Measurements from ENCODE around the gene PDGFB. TPM values are rescaled to one million over a fixed set of nuclear protein-coding genes. Genes with fewer than 3 reads are reported as not detected.
"Not testable (repeated sequence)": the region's sequence is repeated elsewhere in the genome, so short reads cannot be mapped to it uniquely, and the experiment has no call there.

PDGFB gene
- total RNA-seq, 2 experiments from 2014 or later: 11.7 to 13.3 TPM

- Mint-ChIP-seq H3K4me1 (ENCODE audit: low read depth) (no peaks in the 10 kb centered on the region), H3K27me3 (no peaks in the 10 kb centered on the region), H3K27ac (no peak overlapping the region), H3K4me3 (no peak overlapping the region), H3K9me3 (no peaks in the 10 kb centered on the region), H3K36me3 (peaks cover 13% of the 10 kb centered on the region)
- DNase-seq: no peak
- ChIA-PET POLR2A (no interaction called here), CTCF (interaction anchor here (0.9 to 1.4 kb wide), 2 partner anchors 12 to 57 kb away, joined by 4 read pairs; no protein-coding TSS in a partner anchor)
- intact Hi-C loops (cut with micrococcal nuclease): no loop called here
Measured at GRCh38 chr22:39227542-39228272, 17.1 kb downstream of the PDGFB start.

GRCh38 chr22:39226353-39226752 is 18.4 kb downstream of the PDGFB start:
- CTCF ChIA-PET: interaction anchor here (1.0 to 1.1 kb wide), 2 partner anchors 55 to 85 kb away, joined by 3 to 5 read pairs; no protein-coding TSS in a partner anchor
- no peak overlapping the region for H3K4me3 Mint-ChIP-seq
- H3K36me3 Mint-ChIP-seq: peaks cover 19% of the 10 kb centered on the region

GRCh38 chr22:39225591-39225990 is 19.2 kb downstream of the PDGFB start:
- intact Hi-C loops (cut with micrococcal nuclease): no loop called here
- H3K9me3 Mint-ChIP-seq: no peaks in the 10 kb centered on the region
- ChIA-PET POLR2A (no interaction called here), CTCF (interaction anchor here (1.0 kb wide), 1 partner anchor 81 kb away, joined by 5 read pairs; no protein-coding TSS in a partner anchor)
- peaks cover 18% of the 10 kb centered on the region for H3K36me3 Mint-ChIP-seq
- DNase-seq: no peak
- H3K27ac Mint-ChIP-seq: no peak overlapping the region
- H3K4me1 Mint-ChIP-seq (ENCODE audit: low read depth): peaks cover 8% of the 10 kb centered on the region
- H3K27me3 Mint-ChIP-seq: no peaks in the 10 kb centered on the region
- H3K4me3 Mint-ChIP-seq: no peak overlapping the region

More at GRCh38 chr22:39226353-39226752, 18.4 kb downstream of the PDGFB start:
- H3K9me3 Mint-ChIP-seq: no peaks in the 10 kb centered on the region
- no peak for DNase-seq
- peaks cover 4% of the 10 kb centered on the region for H3K4me1 Mint-ChIP-seq (ENCODE audit: low read depth)
- H3K27ac Mint-ChIP-seq: no peak overlapping the region
- no peaks in the 10 kb centered on the region for H3K27me3 Mint-ChIP-seq
- POLR2A ChIA-PET: no interaction called here
- intact Hi-C loops (cut with micrococcal nuclease): no loop called here

- Mint-ChIP-seq H3K9me3 (no peaks in the 10 kb centered on the region), H3K4me3 (no peak overlapping the region), H3K4me1 (ENCODE audit: low read depth) (peaks cover 8% of the 10 kb centered on the region), H3K27ac (no peak overlapping the region), H3K36me3 (peaks cover 15% of the 10 kb centered on the region), H3K27me3 (no peaks in the 10 kb centered on the region)
- CTCF ChIA-PET: interaction anchor here (1.0 kb wide), 1 partner anchor 82 kb away, joined by 5 read pairs; no protein-coding TSS in a partner anchor
- POLR2A ChIA-PET: no interaction called here
- no peak for DNase-seq
- intact Hi-C loops (cut with micrococcal nuclease): no loop called here
Measured at GRCh38 chr22:39224550-39224949, 20.2 kb downstream of the PDGFB start.

- no peaks in the 10 kb centered on the region for H3K9me3 Mint-ChIP-seq
- intact Hi-C loops (cut with micrococcal nuclease): no loop called here
- no peak overlapping the region for H3K27ac Mint-ChIP-seq
- no peaks in the 10 kb centered on the region for H3K27me3 Mint-ChIP-seq
- H3K4me3 Mint-ChIP-seq: no peak overlapping the region
- no peak for DNase-seq
- CTCF ChIA-PET: no interaction called here
- H3K36me3 Mint-ChIP-seq: peaks cover 14% of the 10 kb centered on the region
- H3K4me1 Mint-ChIP-seq (ENCODE audit: low read depth): peaks cover 8% of the 10 kb centered on the region
- POLR2A ChIA-PET: no interaction called here
Measured at GRCh38 chr22:39223091-39223710, 21.6 kb downstream of the PDGFB start.

- H3K4me3 Mint-ChIP-seq: no peak overlapping the region
- H3K27me3 Mint-ChIP-seq: no peaks in the 10 kb centered on the region
- ChIA-PET CTCF (interaction anchor here (1.2 to 1.7 kb wide), 3 partner anchors 51 to 89 kb away, joined by 3 to 7 read pairs (median 4); no protein-coding TSS in a partner anchor), POLR2A (no interaction called here)
- no peak for DNase-seq
- H3K36me3 Mint-ChIP-seq: peaks cover 14% of the 10 kb centered on the region
- H3K4me1 Mint-ChIP-seq (ENCODE audit: low read depth): peaks cover 8% of the 10 kb centered on the region
- H3K9me3 Mint-ChIP-seq: no peaks in the 10 kb centered on the region
- H3K27ac Mint-ChIP-seq: no peak overlapping the region
- intact Hi-C loops (cut with micrococcal nuclease): no loop called here
Measured at GRCh38 chr22:39221999-39222686, 22.6 kb downstream of the PDGFB start.

GRCh38 chr22:39220890-39221850 is 23.6 kb downstream of the PDGFB start:
- H3K4me3 Mint-ChIP-seq: no peak overlapping the region
- CTCF ChIA-PET: interaction anchor here (1.2 to 1.7 kb wide), 3 partner anchors 50 to 90 kb away, joined by 3 to 7 read pairs (median 4); no protein-coding TSS in a partner anchor
- H3K9me3 Mint-ChIP-seq: no peaks in the 10 kb centered on the region
- POLR2A ChIA-PET: no interaction called here
- no peak for DNase-seq
- peaks cover 14% of the 10 kb centered on the region for H3K36me3 Mint-ChIP-seq
- intact Hi-C loops (cut with micrococcal nuclease): no loop called here
- H3K27me3 Mint-ChIP-seq: no peaks in the 10 kb centered on the region
- H3K4me1 Mint-ChIP-seq (ENCODE audit: low read depth): peaks cover 8% of the 10 kb centered on the region
- H3K27ac Mint-ChIP-seq: no peak overlapping the region

GRCh38 chr22:39220450-39220849 is 24.3 kb downstream of the PDGFB start:
- intact Hi-C loops (cut with micrococcal nuclease): no loop called here
- Mint-ChIP-seq H3K9me3 (no peaks in the 10 kb centered on the region), H3K4me1 (ENCODE audit: low read depth) (peaks cover 11% of the 10 kb centered on the region), H3K4me3 (no peak overlapping the region), H3K27ac (no peak overlapping the region), H3K36me3 (peaks cover 14% of the 10 kb centered on the region), H3K27me3 (peaks cover 3% of the 10 kb centered on the region)
- CTCF ChIA-PET: no interaction called here
- POLR2A ChIA-PET: no interaction called here
- no peak for DNase-seq

- H3K27me3 Mint-ChIP-seq: peaks cover 6% of the 10 kb centered on the region
- no peak overlapping the region for H3K27ac Mint-ChIP-seq
- intact Hi-C loops (cut with micrococcal nuclease): no loop called here
- peaks cover 13% of the 10 kb centered on the region for H3K36me3 Mint-ChIP-seq
- H3K4me3 Mint-ChIP-seq: no peak overlapping the region
- peaks cover 11% of the 10 kb centered on the region for H3K4me1 Mint-ChIP-seq (ENCODE audit: low read depth)
- POLR2A ChIA-PET: no interaction called here
- H3K9me3 Mint-ChIP-seq: no peaks in the 10 kb centered on the region
- CTCF ChIA-PET: no interaction called here
- no peak for DNase-seq
Measured at GRCh38 chr22:39219071-39220039, 25.4 kb downstream of the PDGFB start.

- H3K27me3 Mint-ChIP-seq; H3K9me3 Mint-ChIP-seq; H3K4me3 Mint-ChIP-seq; intact Hi-C loops (cut with micrococcal nuclease); POLR2A ChIA-PET; H3K27ac Mint-ChIP-seq; DNase-seq; CTCF ChIA-PET: not testable (repeated sequence)
- Mint-ChIP-seq H3K4me1 (ENCODE audit: low read depth) (peaks cover 11% of the 10 kb centered on the region), H3K36me3 (peaks cover 11% of the 10 kb centered on the region)
Measured at GRCh38 chr22:39218432-39218831, 26.4 kb downstream of the PDGFB start.

GRCh38 chr22:39216143-39216490 is 28.7 kb downstream of the PDGFB start:
- H3K9me3 Mint-ChIP-seq: no peaks in the 10 kb centered on the region
- H3K27ac Mint-ChIP-seq: no peak overlapping the region
- ChIA-PET POLR2A (interaction anchor here (0.9 kb wide), 1 partner anchor 103 kb away, joined by 4 read pairs; the partner anchor contains the start of gene RPL3), CTCF (interaction anchor here (0.6 to 2.3 kb wide), 12 partner anchors 9 to 264 kb away, joined by 3 to 18 read pairs (median 4); no protein-coding TSS in a partner anchor)
- H3K27me3 Mint-ChIP-seq: peaks cover 11% of the 10 kb centered on the region
- no peak overlapping the region for H3K4me3 Mint-ChIP-seq
- H3K4me1 Mint-ChIP-seq (ENCODE audit: low read depth): peaks cover 5% of the 10 kb centered on the region
- H3K36me3 Mint-ChIP-seq: no peaks in the 10 kb centered on the region
- intact Hi-C loops (cut with micrococcal nuclease): no loop called here
- no peak for DNase-seq

Measured in activated CD4-positive, alpha-beta memory T cell treated with anti-CD3 and anti-CD28 coated beads for 36 hours (primary cell).